Measurements from ENCODE around the gene E2F4.

Gene E2F4

DNA sequence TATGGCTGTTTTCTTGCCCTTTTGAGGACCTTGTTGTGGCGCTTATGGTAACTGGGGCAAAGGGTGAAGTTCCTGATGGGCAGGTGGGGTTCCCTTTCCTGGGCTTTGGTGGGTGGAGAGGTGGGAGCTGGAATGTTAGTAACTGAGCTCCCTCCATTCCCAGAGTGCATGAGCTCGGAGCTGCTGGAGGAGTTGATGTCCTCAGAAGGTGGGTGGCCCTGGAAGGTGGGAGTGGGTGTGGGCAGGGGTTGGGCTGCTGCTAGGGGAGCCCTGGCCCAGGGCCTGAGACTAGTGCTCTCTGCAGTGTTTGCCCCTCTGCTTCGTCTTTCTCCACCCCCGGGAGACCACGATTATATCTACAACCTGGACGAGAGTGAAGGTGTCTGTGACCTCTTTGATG is 5.7 kb downstream of the E2F4 start:
- no peak overlapping the region for H3K4me3 ChIP-seq (ENCODE audit: low read depth, low read length)
- TF ChIP-seq, protein P1, sequence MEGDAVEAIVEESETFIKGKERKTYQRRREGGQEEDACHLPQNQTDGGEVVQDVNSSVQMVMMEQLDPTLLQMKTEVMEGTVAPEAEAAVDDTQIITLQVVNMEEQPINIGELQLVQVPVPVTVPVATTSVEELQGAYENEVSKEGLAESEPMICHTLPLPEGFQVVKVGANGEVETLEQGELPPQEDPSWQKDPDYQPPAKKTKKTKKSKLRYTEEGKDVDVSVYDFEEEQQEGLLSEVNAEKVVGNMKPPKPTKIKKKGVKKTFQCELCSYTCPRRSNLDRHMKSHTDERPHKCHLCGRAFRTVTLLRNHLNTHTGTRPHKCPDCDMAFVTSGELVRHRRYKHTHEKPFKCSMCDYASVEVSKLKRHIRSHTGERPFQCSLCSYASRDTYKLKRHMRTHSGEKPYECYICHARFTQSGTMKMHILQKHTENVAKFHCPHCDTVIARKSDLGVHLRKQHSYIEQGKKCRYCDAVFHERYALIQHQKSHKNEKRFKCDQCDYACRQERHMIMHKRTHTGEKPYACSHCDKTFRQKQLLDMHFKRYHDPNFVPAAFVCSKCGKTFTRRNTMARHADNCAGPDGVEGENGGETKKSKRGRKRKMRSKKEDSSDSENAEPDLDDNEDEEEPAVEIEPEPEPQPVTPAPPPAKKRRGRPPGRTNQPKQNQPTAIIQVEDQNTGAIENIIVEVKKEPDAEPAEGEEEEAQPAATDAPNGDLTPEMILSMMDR (IDR thresholded peaks at IDR 0.05; ENCODE audit: low read depth, low read length, missing control alignments): no peak
- in situ Hi-C loops (cut with HindIII; ENCODE audit: low sequenced_read_pairs): no loop called here
- DNase-seq (ENCODE audit: low read depth): no peak

DNA sequence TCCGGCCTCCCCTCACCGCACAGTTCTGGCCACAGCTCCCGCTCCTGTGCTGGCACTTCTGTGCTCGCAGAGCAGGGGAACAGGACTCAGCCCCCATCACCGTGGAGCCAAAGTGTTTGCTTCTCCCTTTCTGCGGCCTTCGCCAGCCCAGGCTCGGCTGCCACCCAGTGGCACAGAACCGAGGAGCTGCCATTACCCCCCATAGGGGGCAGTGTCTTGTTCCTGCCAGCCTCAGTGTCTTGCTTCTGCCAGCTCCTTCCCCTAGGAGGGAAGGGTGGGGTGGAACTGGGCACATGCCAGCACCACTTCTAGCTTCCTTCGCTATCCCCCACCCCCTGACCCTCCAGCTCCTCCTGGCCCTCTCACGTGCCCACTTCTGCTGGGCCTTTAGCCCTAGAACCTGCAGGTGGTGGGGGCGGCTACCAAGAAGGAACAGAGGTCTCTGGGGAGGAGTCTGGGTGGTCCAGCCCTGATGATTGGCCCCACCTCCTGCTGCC is 6.3 kb downstream of the E2F4 start:
- in situ Hi-C loops (cut with HindIII; ENCODE audit: low sequenced_read_pairs): no loop called here
- TF ChIP-seq, protein P1 (IDR thresholded peaks at IDR 0.05; ENCODE audit: low read depth, low read length, missing control alignments): peak; percentile 71
- no peak overlapping the region for H3K4me3 ChIP-seq (ENCODE audit: low read depth, low read length)
- DNase-seq (ENCODE audit: low read depth): no peak

DNA sequence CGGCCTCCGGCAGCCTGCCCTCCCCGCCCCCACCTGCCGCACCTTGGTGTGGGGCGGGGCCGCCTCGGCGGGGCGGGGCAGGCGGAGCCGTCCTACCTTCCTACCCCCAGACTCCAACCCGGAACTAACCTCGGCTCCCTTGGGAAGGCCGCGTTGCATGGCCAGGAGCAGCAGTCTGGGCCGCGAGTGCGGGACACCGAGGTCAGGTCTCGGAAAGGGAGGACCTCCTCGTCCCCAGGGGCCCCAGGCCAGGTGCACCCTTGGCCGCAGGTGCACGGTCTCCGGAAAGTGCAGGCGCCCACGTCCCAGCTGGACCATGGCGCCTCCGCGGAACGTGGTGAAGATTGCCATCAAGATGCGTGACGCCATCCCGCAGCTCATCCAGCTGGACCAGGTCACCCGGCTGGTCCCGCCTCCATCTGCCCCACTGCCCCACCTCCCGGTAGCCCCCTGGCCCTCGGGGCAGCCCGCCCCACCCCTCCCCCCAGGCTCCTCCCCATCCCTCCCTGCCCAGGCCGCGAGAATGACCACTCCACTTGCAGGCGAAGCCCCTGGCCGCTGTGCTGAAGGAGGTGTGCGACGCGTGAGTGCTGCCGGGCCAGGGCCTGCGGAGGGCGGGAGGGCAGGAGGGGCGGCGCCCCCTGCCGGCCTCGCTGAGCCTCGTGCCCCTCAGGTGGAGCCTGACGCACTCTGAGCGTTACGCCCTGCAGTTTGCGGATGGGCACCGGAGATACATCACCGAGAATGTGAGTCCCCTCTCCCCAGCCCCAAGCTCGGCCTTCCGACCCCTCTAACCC is 7.3 kb downstream of the E2F4 start, which contains the start of gene ELMO3:
Gene ELMO3, plus strand, starts transcription at position 121 of the 797 bp plus-strand sequence. Its CDS starts 196 bp downstream, at position 317.
- no peak for DNase-seq (ENCODE audit: low read depth)
- H3K4me3 ChIP-seq (ENCODE audit: low read depth, low read length): no peak within 1 kb of the TSS
- TF ChIP-seq, protein P1 (IDR thresholded peaks at IDR 0.05; ENCODE audit: low read depth, low read length, missing control alignments): peak; percentile 34
- in situ Hi-C loops (cut with HindIII; ENCODE audit: low sequenced_read_pairs): no loop called here

DNA sequence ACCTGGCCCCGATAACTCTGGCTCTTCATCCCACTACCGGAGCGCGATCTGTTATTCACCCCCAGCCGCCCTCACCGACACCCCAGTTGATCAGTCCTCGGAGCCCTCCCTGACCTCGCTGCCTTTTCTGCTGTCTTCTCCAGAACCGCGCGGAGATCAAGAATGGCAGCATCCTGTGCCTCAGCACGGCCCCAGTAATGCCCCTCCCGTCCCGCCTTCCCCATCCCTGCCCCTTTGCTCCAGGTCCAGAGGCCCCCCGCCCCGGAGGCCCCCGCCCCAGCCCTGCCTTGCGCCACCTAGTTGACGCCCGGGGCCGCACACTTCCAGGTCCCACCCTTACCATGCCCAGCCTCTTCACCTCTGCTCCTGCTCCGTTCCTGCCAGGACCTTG is 7.8 kb downstream of the E2F4 start:
- TF ChIP-seq, protein P1 (IDR thresholded peaks at IDR 0.05; ENCODE audit: low read depth, low read length, missing control alignments): no peak
- no peak overlapping the region for H3K4me3 ChIP-seq (ENCODE audit: low read depth, low read length)
- in situ Hi-C loops (cut with HindIII; ENCODE audit: low sequenced_read_pairs): no loop called here
- DNase-seq (ENCODE audit: low read depth): no peak

DNA sequence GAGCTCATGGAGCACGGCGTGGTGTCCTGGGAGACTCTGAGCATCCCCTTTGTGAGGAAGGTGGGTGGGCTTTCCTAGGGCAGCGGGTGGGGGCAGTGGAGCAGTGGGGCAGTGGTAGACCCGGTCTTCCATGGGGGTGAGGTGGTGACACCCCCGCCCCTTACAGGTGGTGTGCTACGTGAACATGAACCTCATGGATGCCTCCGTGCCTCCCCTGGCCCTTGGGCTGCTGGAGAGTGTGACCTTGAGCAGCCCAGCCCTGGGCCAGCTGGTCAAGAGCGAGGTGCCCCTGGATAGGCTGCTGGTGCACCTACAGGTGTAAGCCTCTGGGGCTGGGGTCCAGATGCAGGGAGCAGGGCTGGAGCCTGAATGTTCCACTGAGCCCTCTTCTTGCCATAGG is 8.5 kb downstream of the E2F4 start:
- TF ChIP-seq, protein P1 (IDR thresholded peaks at IDR 0.05; ENCODE audit: low read depth, low read length, missing control alignments): no peak
- in situ Hi-C loops (cut with HindIII; ENCODE audit: low sequenced_read_pairs): no loop called here
- no peak overlapping the region for H3K4me3 ChIP-seq (ENCODE audit: low read depth, low read length)
- no peak for DNase-seq (ENCODE audit: low read depth)

DNA sequence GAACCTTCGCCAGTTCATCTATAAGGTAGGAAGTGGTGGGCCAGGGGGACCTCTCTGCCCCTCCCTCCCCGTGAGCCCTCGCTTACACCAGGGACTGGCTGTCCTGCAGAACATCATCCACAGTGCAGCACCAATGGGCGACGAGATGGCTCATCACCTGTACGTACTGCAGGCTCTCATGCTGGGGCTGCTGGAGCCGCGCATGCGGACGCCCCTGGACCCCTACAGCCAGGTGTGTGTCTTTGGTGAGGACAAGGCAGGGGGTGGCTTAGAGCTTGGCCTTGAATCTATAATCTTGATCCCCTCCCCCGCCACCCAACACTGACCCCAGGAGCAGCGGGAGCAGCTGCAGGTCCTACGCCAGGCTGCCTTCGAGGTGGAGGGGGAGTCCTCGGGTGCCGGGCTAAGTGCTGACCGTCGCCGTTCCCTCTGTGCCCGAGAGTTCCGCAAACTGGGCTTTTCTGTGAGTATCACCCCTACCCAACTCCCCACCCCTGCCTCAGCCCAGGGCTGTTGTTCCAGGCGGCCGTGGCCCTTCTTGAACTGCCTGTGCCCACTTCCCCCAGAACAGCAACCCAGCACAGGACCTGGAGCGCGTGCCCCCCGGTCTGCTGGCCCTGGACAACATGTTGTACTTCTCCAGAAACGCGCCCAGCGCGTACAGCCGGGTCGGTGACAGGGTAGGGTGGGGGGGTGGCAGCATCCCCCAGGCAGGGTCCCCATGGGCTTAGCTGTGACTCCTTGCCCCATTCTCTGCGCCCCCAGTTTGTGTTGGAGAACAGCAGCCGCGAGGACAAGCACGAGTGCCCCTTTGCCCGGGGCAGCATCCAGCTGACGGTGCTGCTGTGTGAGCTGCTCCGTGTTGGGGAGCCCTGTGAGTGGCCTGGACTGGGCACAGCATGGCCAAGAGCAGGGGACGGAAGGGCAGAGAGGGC is 9.7 kb downstream of the E2F4 start:
- in situ Hi-C loops (cut with HindIII; ENCODE audit: low sequenced_read_pairs): no loop called here
- TF ChIP-seq, protein P1 (IDR thresholded peaks at IDR 0.05; ENCODE audit: low read depth, low read length, missing control alignments): no peak
- H3K4me3 ChIP-seq (ENCODE audit: low read depth, low read length): no peak overlapping the region
- no peak for DNase-seq (ENCODE audit: low read depth)

All from astrocyte of the cerebellum (primary cell).